Posterior vena cava (tissue), 2 donors: ENCODE results near the gene MBOAT2. TPM values are rescaled to one million over a fixed set of nuclear protein-coding genes. Genes with fewer than 3 reads are reported as not detected.
"Not testable (repeated sequence)": the region's sequence is repeated elsewhere in the genome, so short reads cannot be mapped to it uniquely, and the experiment has no call there.

Experiments
- DNase-seq: peaks from one replicate; pipeline ENCODE4 v3.0.0-alpha.2; 2020; ENCODE audit warnings: low spot score
- intact Hi-C, 2 donors: fragments of 100-400 bp; cut with DNase I; formaldehyde crosslinking; loops; one replicate each; pipeline versions ENCODE4 v1.14.1 to v1.14.2; 2022 to 2023
- total RNA-seq, 2 donors: library from RNA; stranded (reverse); fragmentation: NEBNext Ultra II Directional; extraction: Animal tissue kit (Norgen Biotek cat#: 25700); gene quantifications; one replicate each; pipeline ENCODE4 v1.2.1, GENCODE V29; 2021
- donor health status: DM: yes; HTN: yes; CAD: no.
- donor health status: DM: yes; HTN: yes; CAD: no.

The MBOAT2 gene
- total RNA-seq, 2 donors from 2014 or later: 9.4 to 16.1 TPM

- intact Hi-C loops: not testable (repeated sequence)
These were observed 30.9 kb downstream of the MBOAT2 start for GRCh38 chr2:8972535-8972934.

GRCh38 chr2:8969348-8969747 lies 34.1 kb downstream of the MBOAT2 start:
- intact Hi-C loops, DNase-seq: not testable (repeated sequence)

More at GRCh38 chr2:8972535-8972934, 30.9 kb downstream of the MBOAT2 start:
- not testable (repeated sequence) for DNase-seq

GRCh38 chr2:8966123-8966908 lies 37.2 kb downstream of the MBOAT2 start:
- no peak for DNase-seq
- intact Hi-C loops: no loop called here

- intact Hi-C loops: no loop called here
- no peak for DNase-seq
These were observed 38.1 kb downstream of the MBOAT2 start for GRCh38 chr2:8965216-8965969.

- intact Hi-C loops: loop anchor here in 1 of 2 donors (5.0 kb wide), 1 partner anchor 1506 kb away; no protein-coding TSS in a partner anchor
- no peak for DNase-seq
These were observed 40.6 kb downstream of the MBOAT2 start for GRCh38 chr2:8962890-8963289.

- intact Hi-C loops: no loop called here
- DNase-seq: no peak
These were observed 45.9 kb downstream of the MBOAT2 start for GRCh38 chr2:8957628-8958027.

GRCh38 chr2:8956774-8957173 lies 46.7 kb downstream of the MBOAT2 start:
- no peak for DNase-seq

GRCh38 chr2:8954990-8955389 lies 48.5 kb downstream of the MBOAT2 start:
- no peak for DNase-seq
- intact Hi-C loops: no loop called here

More at GRCh38 chr2:8956774-8957173, 46.7 kb downstream of the MBOAT2 start:
- intact Hi-C loops: no loop called here

GRCh38 chr2:8953525-8953924 lies 50.0 kb downstream of the MBOAT2 start:
- no peak for DNase-seq
- intact Hi-C loops: no loop called here

GRCh38 chr2:8939486-8940114 lies 63.9 kb downstream of the MBOAT2 start:
- intact Hi-C loops: no loop called here
- DNase-seq: no peak

GRCh38 chr2:8938384-8938783 lies 65.1 kb downstream of the MBOAT2 start:
- intact Hi-C loops: no loop called here
- DNase-seq: no peak

- no peak for DNase-seq
- intact Hi-C loops: no loop called here
These were observed 67.5 kb downstream of the MBOAT2 start for GRCh38 chr2:8935982-8936381.

GRCh38 chr2:8934338-8934737 lies 69.1 kb downstream of the MBOAT2 start:
- DNase-seq: no peak
- intact Hi-C loops: no loop called here

GRCh38 chr2:8932702-8933101 lies 70.8 kb downstream of the MBOAT2 start:
- no peak for DNase-seq
- intact Hi-C loops: no loop called here

- DNase-seq, intact Hi-C loops: not testable (repeated sequence)
These were observed 73.3 kb downstream of the MBOAT2 start for GRCh38 chr2:8930185-8930584.

- intact Hi-C loops: no loop called here
- no peak for DNase-seq
These were observed 74.4 kb downstream of the MBOAT2 start for GRCh38 chr2:8929128-8929527.

GRCh38 chr2:8927510-8928455 lies 75.7 kb downstream of the MBOAT2 start:
- no peak for DNase-seq
- intact Hi-C loops: no loop called here

- intact Hi-C loops: no loop called here
These were observed 77.1 kb downstream of the MBOAT2 start for GRCh38 chr2:8926356-8926755.

GRCh38 chr2:8925411-8925810 lies 78.1 kb downstream of the MBOAT2 start:
- intact Hi-C loops: no loop called here
- DNase-seq: no peak

More at GRCh38 chr2:8926356-8926755, 77.1 kb downstream of the MBOAT2 start:
- DNase-seq: no peak
